HepG2 (cell line): ENCODE measurements around the gene CHMP1A. TPM values are rescaled to one million over a fixed set of nuclear protein-coding genes. Genes with fewer than 3 reads are reported as not detected.

Experiments
- CAMTA2 ChIP-seq: sonication (generic); formaldehyde crosslinking; IDR thresholded peaks from 2 replicates; pipeline ENCODE4 v1.4.0; 2020; ENCODE audit warnings: mild to moderate bottlenecking, missing genetic modification reagents, borderline replicate concordance
- DDIT3 ChIP-seq: sonication (generic); formaldehyde crosslinking; IDR thresholded peaks from 2 replicates; pipeline ENCODE4 v1.4.0; 2020; ENCODE audit warnings: mild to moderate bottlenecking, missing genetic modification reagents
- EP300 ChIP-seq, 3 experiments: sonication (generic) in 1 of 3; formaldehyde crosslinking in 1 of 3; IDR thresholded peaks; 2 replicates each; pipeline versions ENCODE4 v1.5.1 to v1.6.1; 2011 to 2020; ENCODE audit warnings: low read depth in 2 of 3, low read length in 2 of 3, borderline replicate concordance in 1 of 3, improper control_type of control experiment in 1 of 3, mild to moderate bottlenecking in 1 of 3, missing genetic modification reagents in 1 of 3, moderate library complexity in 1 of 3
- FOXK1 ChIP-seq: sonication (generic); formaldehyde crosslinking; IDR thresholded peaks from 2 replicates; pipeline ENCODE4 v1.4.0; 2020; ENCODE audit warnings: low read depth, missing genetic modification reagents, borderline replicate concordance
- GFI1 ChIP-seq: sonication (generic); formaldehyde crosslinking; IDR thresholded peaks from 2 replicates; pipeline ENCODE4 v1.5.0; 2020; ENCODE audit warnings: missing genetic modification reagents, mild to moderate bottlenecking, borderline replicate concordance
- HMGXB3 ChIP-seq: sonication (generic); formaldehyde crosslinking; IDR thresholded peaks from 2 replicates; pipeline ENCODE4 v1.4.0; 2020; ENCODE audit warnings: missing genetic modification reagents, borderline replicate concordance
- HOXA5 ChIP-seq: sonication (generic); formaldehyde crosslinking; IDR thresholded peaks from 2 replicates; pipeline ENCODE4 v1.4.0; 2020; ENCODE audit warnings: missing genetic modification reagents
- HOXA9 ChIP-seq: sonication (generic); formaldehyde crosslinking; IDR thresholded peaks from 2 replicates; pipeline ENCODE4 v1.8.1; 2022; ENCODE audit warnings: missing genetic modification reagents, mild to moderate bottlenecking, moderate library complexity, borderline replicate concordance
- KAT2B ChIP-seq: fragments of 150-350 bp; IDR thresholded peaks from 2 replicates; pipeline ENCODE4 v1.6.1; 2014; ENCODE audit warnings: low read depth, low read length, borderline replicate concordance
- MXD4 ChIP-seq: IDR thresholded peaks from 2 replicates; pipeline ENCODE4 v1.6.1; 2016; ENCODE audit warnings: mild to moderate bottlenecking, missing biosample characterization, missing genetic modification reagents
- PHF20 ChIP-seq: sonication (generic); formaldehyde crosslinking; IDR thresholded peaks from 2 replicates; pipeline ENCODE4 v1.5.0; 2020; ENCODE audit warnings: mild to moderate bottlenecking, missing genetic modification reagents
- POLR2AphosphoS2 ChIP-seq: IDR thresholded peaks from 2 replicates; pipeline ENCODE4 v1.6.1; 2011; ENCODE audit warnings: low read depth, low read length, improper control_type of control experiment
- REXO4 ChIP-seq: sonication (generic); formaldehyde crosslinking; IDR thresholded peaks from 2 replicates; pipeline ENCODE4 v1.8.0; 2022; ENCODE audit warnings: missing genetic modification reagents, mild to moderate bottlenecking, borderline replicate concordance
- SALL2 ChIP-seq: sonication (generic); formaldehyde crosslinking; IDR thresholded peaks from 2 replicates; pipeline ENCODE4 v1.8.1; 2023; ENCODE audit warnings: mild to moderate bottlenecking, missing genetic modification reagents, inconsistent platforms
- ZFAT ChIP-seq: sonication (generic); formaldehyde crosslinking; conservative IDR thresholded peaks from 2 replicates; pipeline ENCODE4 v1.8.1; 2023; ENCODE audit warnings: missing genetic modification reagents, inconsistent platforms
- ZIK1 ChIP-seq: sonication (generic); formaldehyde crosslinking; IDR thresholded peaks from 2 replicates; pipeline ENCODE4 v1.5.0; 2020; ENCODE audit warnings: mild to moderate bottlenecking, low read depth, missing genetic modification reagents, borderline replicate concordance
- ZNF121 ChIP-seq: sonication (generic); formaldehyde crosslinking; IDR thresholded peaks from 2 replicates; pipeline ENCODE4 v1.5.0; 2020; ENCODE audit warnings: mild to moderate bottlenecking, missing genetic modification reagents
- ZNF232 ChIP-seq: sonication (generic); formaldehyde crosslinking; IDR thresholded peaks from 2 replicates; pipeline ENCODE4 v1.4.0; 2020; ENCODE audit warnings: missing genetic modification reagents, borderline replicate concordance
- ZNF460 ChIP-seq: sonication (generic); formaldehyde crosslinking; IDR thresholded peaks from 2 replicates; pipeline ENCODE4 v1.5.1; 2020; ENCODE audit warnings: missing genetic modification reagents, mild to moderate bottlenecking, borderline replicate concordance
- ZNF580 ChIP-seq: IDR thresholded peaks from 2 replicates; pipeline ENCODE4 v1.6.1; 2016; ENCODE audit warnings: low read depth, borderline replicate concordance
- ZNF615 ChIP-seq: sonication (generic); formaldehyde crosslinking; IDR thresholded peaks from 2 replicates; pipeline ENCODE4 v1.5.0; 2020; ENCODE audit warnings: mild to moderate bottlenecking, missing genetic modification reagents, borderline replicate concordance
- ZNF619 ChIP-seq: sonication (generic); formaldehyde crosslinking; IDR thresholded peaks from 2 replicates; pipeline ENCODE4 v1.4.0; 2020; ENCODE audit warnings: mild to moderate bottlenecking, missing genetic modification reagents
- ZNF713 ChIP-seq: sonication (generic); formaldehyde crosslinking; IDR thresholded peaks from 2 replicates; pipeline ENCODE4 v1.4.0; 2020; ENCODE audit warnings: mild to moderate bottlenecking, missing genetic modification reagents
- ZNF768 ChIP-seq: sonication (generic); formaldehyde crosslinking; IDR thresholded peaks from 2 replicates; pipeline ENCODE4 v1.4.0; 2020; ENCODE audit warnings: missing genetic modification reagents
- polyA plus RNA-seq, 8 experiments: library from polyadenylated mRNA; depleted of rRNA in 3 of 8; stranded (reverse) in 7 of 8; unstranded in 1 of 8; fragments of >200 nt; fragmentation: Illumina TruSeq in 4 of 8; extraction: Trizol in 4 of 8; gene quantifications; 2 replicates each; pipeline versions ENCODE4 v1.2.1 to v1.2.3, GENCODE V29; 2011 to 2016; ENCODE audit warnings: low read depth in 4 of 8, missing spikeins in 1 of 8, mixed read lengths in 1 of 8; ENCODE audit not compliant: insufficient read depth in 1 of 8
- total RNA-seq, 5 experiments: library from RNA; depleted of rRNA; stranded (reverse); fragments of >200 nt; fragmentation: Illumina TruSeq; extraction: Trizol; gene quantifications; 2 replicates each; pipeline ENCODE4 v1.2.3, GENCODE V29; 2016; ENCODE audit warnings: low read depth in 1 of 5

CHMP1A gene
- total and polyA plus RNA-seq, 2 of the 13 experiments (the other 11 are each of a cell fraction or from before 2014, with no cell fraction given): 69.4 to 73.3 TPM

GRCh38 chr16:89657442-89658220 is at the start of gene CHMP1A, which contains the start of gene SPATA33 (continued):
- TF ChIP-seq POLR2AphosphoS2 (no peak), ZIK1 (no peak; the same call in 1 of the 2 replicates), EP300 (IDR thresholded peaks at IDR 0.05; ENCODE audit: low read depth in 2 of 2, low read length in 2 of 2) (no peak), EP300 (CRISPR knock-in tag; IDR thresholded peaks at IDR 0.05; ENCODE audit: borderline replicate concordance) (0 out of 2 replicates have a peak, but pooled peaks have one; percentile 19), ZNF121 (CRISPR knock-in tag) (no peak), HOXA9 (CRISPR knock-in tag) (0 out of 2 replicates have a peak, but pooled peaks have one; percentile 35), HOXA5 (CRISPR knock-in tag) (peak; percentile 65; the same call in 1 of the 2 replicates), ZNF619 (no peak), GFI1 (CRISPR knock-in tag) (peak; percentile 40; the same call in 1 of the 2 replicates), ZNF615 (CRISPR knock-in tag) (no peak), HMGXB3 (CRISPR knock-in tag) (0 out of 2 replicates have a peak, but pooled peaks have one; percentile 40), CAMTA2 (CRISPR knock-in tag) (0 out of 2 replicates have a peak, but pooled peaks have one; percentile 36), MXD4 (CRISPR knock-in tag) (peak; percentile 91), FOXK1 (CRISPR knock-in tag) (peak; percentile 83; the same call in 1 of the 2 replicates), ZNF232 (peak; percentile 77), KAT2B (no peak), ZNF713 (CRISPR knock-in tag) (no peak), SALL2 (CRISPR knock-in tag) (peak; percentile 75), ZNF580 (CRISPR knock-in tag) (peak; percentile 77; the same call in 1 of the 2 replicates), REXO4 (CRISPR knock-in tag) (no peak), PHF20 (CRISPR knock-in tag) (peak; percentile 92), ZNF460 (CRISPR knock-in tag) (no peak), ZFAT (CRISPR knock-in tag) (0 out of 2 replicates have a peak, but pooled peaks have one; percentile 10), ZNF768 (CRISPR knock-in tag) (peak; percentile 67; the same call in 1 of the 2 replicates), DDIT3 (CRISPR knock-in tag) (0 out of 2 replicates have a peak, but pooled peaks have one; percentile 45)
